ENCODE data around the gene NOXRED1.

The NOXRED1 gene

GRCh38 chr14:77375164-77375950 is 48.0 kb downstream of the NOXRED1 start:
- WGBS: 96% methylated on average over 8 of the region's 9 CpGs
- Histone ChIP-seq H3K27ac (ENCODE audit: low read depth, low read length) (no peak overlapping the region), H3K9me3 (ENCODE audit: insufficient read depth, low read depth, low read length) (no peaks in the 10 kb centered on the region), H3K9ac (ENCODE audit: low read depth, low read length) (no peak overlapping the region), H3K27me3 (ENCODE audit: insufficient read depth, low read length) (peaks cover 10% of the 10 kb centered on the region; the same call in 1 of the 2 replicates), H3K4me3 (ENCODE audit: low read length) (peak overlapping the region; percentile 83; the same call in 1 of the 2 replicates), H3K36me3 (ENCODE audit: insufficient read depth, low read length) (no peaks in the 10 kb centered on the region), H3K4me1 (ENCODE audit: insufficient read depth, low read length) (peaks cover 14% of the 10 kb centered on the region; the same call in 1 of the 2 replicates)

GRCh38 chr14:77372304-77372841 is 51.0 kb downstream of the NOXRED1 start:
- no peak overlapping the region for H3K4me3 ChIP-seq (ENCODE audit: low read length)
- no peak overlapping the region for H3K27ac ChIP-seq (ENCODE audit: low read depth, low read length)
- no peaks in the 10 kb centered on the region for H3K36me3 ChIP-seq (ENCODE audit: insufficient read depth, low read length)
- 85% methylated on average over 4 of the region's 4 CpGs for WGBS
- no peaks in the 10 kb centered on the region for H3K9me3 ChIP-seq (ENCODE audit: insufficient read depth, low read depth, low read length)
- H3K27me3 ChIP-seq (ENCODE audit: insufficient read depth, low read length): no peaks in the 10 kb centered on the region
- H3K4me1 ChIP-seq (ENCODE audit: insufficient read depth, low read length): peaks cover 14% of the 10 kb centered on the region; the same call in 1 of the 2 replicates
- no peak overlapping the region; the same call in 1 of the 2 replicates for H3K9ac ChIP-seq (ENCODE audit: low read depth, low read length)

DNA sequence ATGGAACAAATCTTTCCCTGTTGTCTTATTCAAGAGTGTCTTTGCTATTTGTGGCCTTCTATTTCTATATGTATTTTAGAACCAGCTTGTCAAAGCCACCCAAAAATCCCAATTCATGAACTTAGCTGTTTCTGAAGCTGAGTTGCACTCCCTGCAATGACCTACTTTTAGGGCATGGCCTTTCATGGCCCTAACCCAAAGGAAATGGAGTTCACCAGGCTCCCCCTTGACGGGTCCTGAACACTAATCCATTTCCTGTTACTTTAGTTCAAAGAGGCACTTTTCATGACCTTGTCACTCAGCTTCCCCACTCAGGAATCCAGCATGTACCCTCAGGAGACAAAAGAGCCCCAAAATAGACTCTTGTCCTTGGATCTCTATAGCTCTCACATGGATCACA is 54.0 kb downstream of the NOXRED1 start:
- Histone ChIP-seq H3K27ac (ENCODE audit: low read depth, low read length) (no peak overlapping the region), H3K27me3 (ENCODE audit: insufficient read depth, low read length) (no peaks in the 10 kb centered on the region), H3K36me3 (ENCODE audit: insufficient read depth, low read length) (no peaks in the 10 kb centered on the region), H3K9ac (ENCODE audit: low read depth, low read length) (no peak overlapping the region), H3K9me3 (ENCODE audit: insufficient read depth, low read depth, low read length) (no peaks in the 10 kb centered on the region), H3K4me3 (ENCODE audit: low read length) (no peak overlapping the region), H3K4me1 (ENCODE audit: insufficient read depth, low read length) (peaks cover 6% of the 10 kb centered on the region; the same call in 1 of the 2 replicates)
- 74% methylated on average over 1 of the region's 1 CpG for WGBS

DNA sequence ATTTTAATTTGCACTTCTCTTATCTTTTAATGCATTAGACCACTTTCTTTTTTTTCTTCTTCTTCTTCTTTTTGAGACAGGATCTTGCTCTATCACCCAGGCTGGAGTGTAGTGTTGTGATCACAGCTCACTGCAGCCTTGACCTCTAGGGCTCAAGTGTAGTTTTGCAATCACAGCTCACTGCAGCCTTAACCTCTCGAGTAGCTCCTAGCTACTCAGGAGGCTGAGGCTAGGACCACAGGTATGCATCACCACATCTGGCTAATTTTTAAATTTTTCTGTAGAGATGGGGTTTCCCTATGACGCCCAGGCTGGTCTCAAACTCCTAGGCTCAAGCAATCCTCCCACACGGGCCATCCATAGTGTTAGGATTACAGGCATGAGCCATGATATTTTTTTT is 59.2 kb downstream of the NOXRED1 start:
- WGBS: 96% methylated on average over 3 of the region's 3 CpGs
- Histone ChIP-seq H3K36me3 (ENCODE audit: insufficient read depth, low read length) (no peaks in the 10 kb centered on the region), H3K9me3 (ENCODE audit: insufficient read depth, low read depth, low read length) (no peaks in the 10 kb centered on the region), H3K4me3 (ENCODE audit: low read length) (no peak overlapping the region), H3K4me1 (ENCODE audit: insufficient read depth, low read length) (no peaks in the 10 kb centered on the region), H3K9ac (ENCODE audit: low read depth, low read length) (no peak overlapping the region), H3K27me3 (ENCODE audit: insufficient read depth, low read length) (no peaks in the 10 kb centered on the region), H3K27ac (ENCODE audit: low read depth, low read length) (no peak overlapping the region)

GRCh38 chr14:77359626-77360025 is 63.7 kb downstream of the NOXRED1 start:
- no peaks in the 10 kb centered on the region for H3K4me1 ChIP-seq (ENCODE audit: insufficient read depth, low read length)
- H3K27me3 ChIP-seq (ENCODE audit: insufficient read depth, low read length): no peaks in the 10 kb centered on the region
- no peak overlapping the region for H3K27ac ChIP-seq (ENCODE audit: low read depth, low read length)
- WGBS: 94% methylated on average over 1 of the region's 1 CpG
- H3K9me3 ChIP-seq (ENCODE audit: insufficient read depth, low read depth, low read length): no peaks in the 10 kb centered on the region
- no peak overlapping the region for H3K9ac ChIP-seq (ENCODE audit: low read depth, low read length)
- H3K36me3 ChIP-seq (ENCODE audit: insufficient read depth, low read length): no peaks in the 10 kb centered on the region
- H3K4me3 ChIP-seq (ENCODE audit: low read length): no peak overlapping the region

DNA sequence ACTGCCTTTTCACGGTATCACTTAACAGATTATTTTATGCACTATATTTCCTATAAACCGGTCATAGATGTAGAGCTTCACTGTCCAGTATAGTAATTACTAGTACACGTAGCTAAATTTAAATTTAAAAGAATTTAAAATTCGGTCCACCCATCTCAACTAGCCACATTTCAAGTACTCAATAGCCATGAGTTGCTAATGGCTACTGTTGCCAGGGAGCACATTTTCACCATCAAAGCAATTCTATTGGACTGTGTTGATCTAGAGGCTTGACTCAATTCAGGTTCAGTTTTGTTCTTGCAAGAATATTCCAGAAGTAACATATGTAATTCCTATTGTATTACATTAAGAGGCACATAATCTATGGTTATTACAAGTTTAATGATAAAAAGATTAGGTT is 66.4 kb downstream of the NOXRED1 start:
- Histone ChIP-seq H3K9ac (ENCODE audit: low read depth, low read length) (no peak overlapping the region), H3K27ac (ENCODE audit: low read depth, low read length) (no peak overlapping the region), H3K9me3 (ENCODE audit: insufficient read depth, low read depth, low read length) (no peaks in the 10 kb centered on the region), H3K4me1 (ENCODE audit: insufficient read depth, low read length) (no peaks in the 10 kb centered on the region), H3K36me3 (ENCODE audit: insufficient read depth, low read length) (no peaks in the 10 kb centered on the region), H3K27me3 (ENCODE audit: insufficient read depth, low read length) (no peaks in the 10 kb centered on the region), H3K4me3 (ENCODE audit: low read length) (no peak overlapping the region)
- 97% methylated on average over 4 of the region's 4 CpGs for WGBS

DNA sequence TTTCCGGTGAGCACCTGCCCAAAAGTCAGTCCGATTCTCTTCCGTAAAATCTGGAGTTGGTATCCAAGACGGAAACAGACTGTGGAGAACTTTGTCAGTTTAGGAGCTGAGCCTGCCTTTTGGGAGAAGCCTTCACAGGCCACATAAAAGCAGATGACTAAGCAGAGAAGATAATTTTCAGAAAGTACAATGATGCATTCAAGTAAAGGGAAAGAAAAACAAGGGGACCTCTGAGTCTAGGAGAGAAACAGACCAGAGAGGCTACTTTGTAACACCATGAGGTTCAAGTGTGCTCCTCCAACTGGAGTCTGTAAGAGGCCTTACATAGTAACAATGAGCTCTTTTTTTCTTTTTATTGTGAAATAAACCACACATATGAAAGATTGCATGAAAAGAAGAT is 67.5 kb downstream of the NOXRED1 start:
- Histone ChIP-seq H3K4me3 (ENCODE audit: low read length) (no peak overlapping the region), H3K27me3 (ENCODE audit: insufficient read depth, low read length) (no peaks in the 10 kb centered on the region), H3K9me3 (ENCODE audit: insufficient read depth, low read depth, low read length) (no peaks in the 10 kb centered on the region), H3K36me3 (ENCODE audit: insufficient read depth, low read length) (no peaks in the 10 kb centered on the region), H3K9ac (ENCODE audit: low read depth, low read length) (no peak overlapping the region), H3K4me1 (ENCODE audit: insufficient read depth, low read length) (no peaks in the 10 kb centered on the region), H3K27ac (ENCODE audit: low read depth, low read length) (no peak overlapping the region)
- 96% methylated on average over 4 of the region's 4 CpGs for WGBS

GRCh38 chr14:77353469-77354141 is 69.7 kb downstream of the NOXRED1 start:
- no peaks in the 10 kb centered on the region for H3K9me3 ChIP-seq (ENCODE audit: insufficient read depth, low read depth, low read length)
- H3K4me1 ChIP-seq (ENCODE audit: insufficient read depth, low read length): no peaks in the 10 kb centered on the region
- no peak overlapping the region for H3K4me3 ChIP-seq (ENCODE audit: low read length)
- H3K36me3 ChIP-seq (ENCODE audit: insufficient read depth, low read length): 0 out of 2 replicates have a peak, but pooled peaks cover 2% of the 10 kb centered on the region
- no peaks in the 10 kb centered on the region for H3K27me3 ChIP-seq (ENCODE audit: insufficient read depth, low read length)
- WGBS: 91% methylated on average over 5 of the region's 5 CpGs
- no peak overlapping the region for H3K27ac ChIP-seq (ENCODE audit: low read depth, low read length)
- no peak overlapping the region for H3K9ac ChIP-seq (ENCODE audit: low read depth, low read length)

GRCh38 chr14:77347751-77348150 is 75.6 kb downstream of the NOXRED1 start:
- Histone ChIP-seq H3K9ac (ENCODE audit: low read depth, low read length) (no peak overlapping the region), H3K4me1 (ENCODE audit: insufficient read depth, low read length) (peaks cover 19% of the 10 kb centered on the region), H3K9me3 (ENCODE audit: insufficient read depth, low read depth, low read length) (no peaks in the 10 kb centered on the region), H3K4me3 (ENCODE audit: low read length) (no peak overlapping the region), H3K27ac (ENCODE audit: low read depth, low read length) (no peak overlapping the region), H3K36me3 (ENCODE audit: insufficient read depth, low read length) (0 out of 2 replicates have a peak, but pooled peaks cover 4% of the 10 kb centered on the region), H3K27me3 (ENCODE audit: insufficient read depth, low read length) (no peaks in the 10 kb centered on the region)
- 96% methylated on average over 3 of the region's 3 CpGs for WGBS

- H3K36me3 ChIP-seq (ENCODE audit: insufficient read depth, low read length): peaks cover 11% of the 10 kb centered on the region
- peaks cover 24% of the 10 kb centered on the region for H3K4me1 ChIP-seq (ENCODE audit: insufficient read depth, low read length)
- H3K27ac ChIP-seq (ENCODE audit: low read depth, low read length): no peak overlapping the region
- H3K9ac ChIP-seq (ENCODE audit: low read depth, low read length): no peak overlapping the region
- no peak overlapping the region for H3K4me3 ChIP-seq (ENCODE audit: low read length)
- no peaks in the 10 kb centered on the region for H3K27me3 ChIP-seq (ENCODE audit: insufficient read depth, low read length)
- 87% methylated on average over 2 of the region's 2 CpGs for WGBS
- no peaks in the 10 kb centered on the region for H3K9me3 ChIP-seq (ENCODE audit: insufficient read depth, low read depth, low read length)
Measured at GRCh38 chr14:77346495-77346894, 76.8 kb downstream of the NOXRED1 start.

GRCh38 chr14:77344377-77344996 is 78.8 kb downstream of the NOXRED1 start:
- 64% methylated on average over 3 of the region's 3 CpGs for whole genome bisulfite sequencing
- peaks cover 18% of the 10 kb centered on the region for H3K36me3 ChIP-seq (ENCODE audit: insufficient read depth, low read length)
- H3K9me3 ChIP-seq (ENCODE audit: insufficient read depth, low read depth, low read length): no peaks in the 10 kb centered on the region
- H3K9ac ChIP-seq (ENCODE audit: low read depth, low read length): no peak overlapping the region
- H3K27me3 ChIP-seq (ENCODE audit: insufficient read depth, low read length): no peaks in the 10 kb centered on the region
- no peak overlapping the region for H3K27ac ChIP-seq (ENCODE audit: low read depth, low read length)
- peaks cover 39% of the 10 kb centered on the region for H3K4me1 ChIP-seq (ENCODE audit: insufficient read depth, low read length)
- no peak overlapping the region for H3K4me3 ChIP-seq (ENCODE audit: low read length)
